Pancreas (tissue), 10 donors: ENCODE results near the gene KCNQ1OT1. TPM values are rescaled to one million over a fixed set of nuclear protein-coding genes. Genes with fewer than 3 reads are reported as not detected.
A peak's percentile ranks its signal among the peaks of the same experiment; 100 is the strongest.

Experiments
- ATAC-seq, 4 donors: fragments of 200-7000 bp; cut with Tn5 transposase; one replicate each; pipeline versions ENCODE4 v1.8.0 to v1.9.1; 2020; ENCODE audit warnings: mild to moderate bottlenecking in 4 of 4, moderate library complexity in 4 of 4
- DNase-seq, 6 donors: peaks; one replicate each; pipeline ENCODE4 v3.0.0-alpha.2; 2020
- FAIRE-seq: peaks from 2 replicates; lab custom pipeline; 2012; peaks lifted over from hg19 to GRCh38; lab: Jason Lieb, UNC
- H3K27ac ChIP-seq, 4 donors: fragments of 200-600 bp; sonication (generic); 1 replicate in 3 of 4; 2 replicates in 1 of 4; pipeline versions ENCODE4 v1.5.0 to v1.8.0; 2020
- H3K27me3 ChIP-seq, 4 donors: fragments of 200-600 bp; one replicate each; pipeline ENCODE4 v1.8.0; 2021
- H3K36me3 ChIP-seq, 3 donors: fragments of 200-600 bp; sonication (generic) in 1 of 3; one replicate each; pipeline versions ENCODE4 v1.5.0 to v1.8.0; 2020 to 2021
- H3K4me1 ChIP-seq, 3 donors: fragments of 200-600 bp; one replicate each; pipeline ENCODE4 v1.8.0; 2021
- H3K4me3 ChIP-seq, 4 donors: fragments of 200-600 bp; sonication (generic) in 2 of 4; one replicate each; pipeline versions ENCODE4 v1.5.0 to v1.8.0; 2020 to 2021
- H3K9me3 ChIP-seq, 4 donors: fragments of 200-600 bp; one replicate each; pipeline ENCODE4 v1.8.0; 2021
- CTCF ChIP-seq, 4 donors: fragments of 200-600 bp; sonication (generic) in 3 of 4; IDR thresholded peaks; one replicate each; pipeline versions ENCODE4 v1.5.0 to v1.8.0; 2021; ENCODE audit warnings: antibody characterized with exemption in 4 of 4
- WGBS, 2 donors: extraction: QIAGEN DNeasy Blood & Tissue Kit; methylation state at CpG; one replicate each; pipeline ENCODE4 v1.1.7; 2013; 5-methylcytosine and 5-hydroxymethylcytosine counted together
- intact Hi-C, 3 donors: fragments of 100-400 bp; cut with DNase I; formaldehyde crosslinking; loops; one replicate each; pipeline versions ENCODE4 v1.11.1 to v1.14.2; 2022
- polyA plus RNA-seq, 2 donors: library from polyadenylated mRNA; stranded (reverse); fragments of 200-250 nt; gene quantifications; one replicate each; pipeline ENCODE4 v1.2.3, GENCODE V29; 2013
- total RNA-seq, 6 donors: library from RNA; stranded (reverse); fragmentation: NEBNext Ultra II Directional in 4 of 6; extraction: Animal tissue kit (Norgen Biotek cat#: 25700) in 4 of 6; gene quantifications; one replicate each; pipeline versions ENCODE4 v1.2.1 to v1.2.4, GENCODE V29; 2021 to 2023
- donor health status: healthy with polysubstance abuse.
- donor health status: DM: no; HTN: no; CAD: no; lungs with moderate emphysema.
- donor health status: DM: no; HTN: no; CAD: no.
- donor health status: control.
- donor health status: control.
- donor health status: Bipolar disorder and iron deficiency.
- donor health status: DM: yes; HTN: yes; CAD: no.
- donor health status: DM: no; HTN: no; CAD: no.
- donor health status: DM: no; HTN: no; CAD: no.
- donor health status: DM: yes; HTN: yes; CAD: no.

Gene KCNQ1OT1
- total and polyA plus RNA-seq, 8 donors: 0.31 to 1.9 (median 1.4) TPM

DNA sequence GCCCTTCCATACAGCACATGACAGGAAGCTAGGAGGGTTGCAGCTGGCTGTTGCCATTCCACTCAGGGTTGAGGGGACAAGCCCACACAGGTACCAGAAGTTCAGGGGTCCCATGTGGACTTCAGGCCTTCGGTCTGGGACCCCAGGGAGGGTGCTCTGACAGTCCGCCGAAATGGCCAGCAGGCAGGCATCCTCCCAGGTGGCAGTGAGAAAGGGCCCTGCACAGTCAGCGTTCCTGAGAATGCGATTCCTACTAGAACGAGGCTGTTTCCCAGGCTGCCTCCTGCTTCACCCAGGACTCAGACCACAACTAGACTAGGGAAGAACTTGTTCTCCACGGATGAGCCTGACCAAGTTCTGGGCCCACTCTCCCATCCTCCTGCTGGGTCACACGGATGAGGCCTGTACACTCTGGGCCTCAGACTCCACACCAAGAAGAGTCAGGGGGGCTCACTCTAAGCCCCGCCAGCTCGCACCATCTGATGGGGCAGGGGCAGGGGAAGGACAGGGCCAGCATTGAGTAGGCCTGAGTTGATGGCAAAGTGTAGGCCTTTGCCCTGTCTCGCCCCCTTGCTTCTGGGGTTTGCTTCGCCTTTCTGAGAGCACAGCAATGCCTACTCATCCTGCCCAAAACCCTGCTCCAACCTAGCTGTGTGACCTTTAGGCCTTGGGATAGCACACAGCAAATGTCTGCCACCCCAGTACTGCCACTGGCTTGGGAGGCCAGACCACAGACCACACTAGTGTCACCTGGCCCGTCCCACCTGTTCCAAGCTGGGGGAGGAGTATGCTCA is 14.0 kb downstream of the KCNQ1OT1 start:
- peak in 2 of 6 donors; percentile 27 to 34 for DNase-seq

GRCh38 chr11:2685051-2685450 is 14.7 kb downstream of the KCNQ1OT1 start:
- Histone ChIP-seq H3K4me3 (no peak overlapping the region), H3K9me3 (no peaks in the 10 kb centered on the region), H3K27ac (no peak overlapping the region), H3K27me3 (no peaks in the 10 kb centered on the region), H3K4me1 (no peaks in the 10 kb centered on the region), H3K36me3 (no peaks in the 10 kb centered on the region)
- 80 to 90% methylated on average over 6 of the region's 6 CpGs for WGBS, 2 donors
- intact Hi-C loops: no loop called here
- no peak for FAIRE-seq
- no peak for ATAC-seq
- no peak for TF ChIP-seq CTCF (IDR thresholded peaks at IDR 0.05)
- peak in 2 of 6 donors; percentile 18 to 37 for DNase-seq

More for the DNA sequence above, 14.0 kb downstream of the KCNQ1OT1 start:
- no peaks in the 10 kb centered on the region for H3K36me3 ChIP-seq
- H3K9me3 ChIP-seq: no peaks in the 10 kb centered on the region
- intact Hi-C loops: no loop called here
- ATAC-seq (no peak), FAIRE-seq (no peak)
- H3K27ac ChIP-seq: no peak overlapping the region
- no peaks in the 10 kb centered on the region for H3K27me3 ChIP-seq
- no peak for TF ChIP-seq CTCF (IDR thresholded peaks at IDR 0.05)
- H3K4me3 ChIP-seq: no peak overlapping the region
- 88 to 91% methylated on average over 13 of the region's 13 CpGs for WGBS, 2 donors
- H3K4me1 ChIP-seq: no peaks in the 10 kb centered on the region

DNA sequence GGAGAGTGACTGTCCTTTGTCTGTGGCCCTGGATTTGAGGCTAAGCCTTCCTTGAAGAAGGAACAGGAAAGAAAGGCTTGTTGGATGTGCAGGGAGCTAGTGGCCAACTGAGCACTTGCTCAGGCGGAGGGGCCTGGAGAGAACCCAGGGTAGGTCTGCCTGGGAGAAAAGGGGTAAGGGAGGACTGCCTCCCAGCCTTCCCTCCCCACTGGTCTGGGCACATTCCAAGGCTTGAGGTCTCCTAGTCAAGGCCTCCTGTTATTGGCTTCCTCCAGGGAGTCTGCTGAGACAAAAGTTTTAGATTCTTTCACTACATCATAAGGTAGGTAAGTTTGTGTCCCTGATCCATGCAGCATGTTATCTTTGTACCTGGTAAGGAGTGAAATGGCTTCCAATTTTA is 15.2 kb downstream of the KCNQ1OT1 start:
- ATAC-seq: no peak
- no peaks in the 10 kb centered on the region for H3K4me1 ChIP-seq

DNA sequence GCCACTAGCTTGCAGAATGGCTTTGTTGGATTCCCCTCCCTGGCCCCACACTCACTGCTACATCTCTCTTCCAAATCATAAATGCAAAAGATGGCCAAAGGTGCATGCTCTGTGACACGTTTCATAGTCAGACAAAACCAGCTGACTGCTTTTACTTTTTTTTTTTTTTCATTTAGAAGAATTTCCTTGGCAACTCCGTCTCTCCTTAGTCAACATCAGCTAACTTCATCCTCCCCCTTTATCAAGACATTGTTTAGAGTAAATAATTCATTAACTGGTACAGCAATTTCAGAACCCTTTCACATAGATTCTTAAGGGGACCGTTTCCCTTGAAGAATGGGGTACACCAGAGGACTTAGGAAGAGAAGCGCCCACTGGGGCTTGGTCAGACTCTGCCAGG is 16.0 kb downstream of the KCNQ1OT1 start:
- FAIRE-seq (no peak), DNase-seq (no peak), ATAC-seq (no peak)
- H3K4me3 ChIP-seq: no peak overlapping the region
- no peaks in the 10 kb centered on the region for H3K36me3 ChIP-seq
- TF ChIP-seq CTCF (IDR thresholded peaks at IDR 0.05): no peak
- WGBS, 2 donors: 72 to 74% methylated on average over 4 of the region's 4 CpGs
- H3K4me1 ChIP-seq: no peaks in the 10 kb centered on the region
- no peaks in the 10 kb centered on the region for H3K9me3 ChIP-seq
- H3K27me3 ChIP-seq: no peaks in the 10 kb centered on the region
- no peak overlapping the region for H3K27ac ChIP-seq
- intact Hi-C loops: no loop called here

More for the DNA sequence above, 15.2 kb downstream of the KCNQ1OT1 start:
- H3K27ac ChIP-seq: no peak overlapping the region
- H3K36me3 ChIP-seq: no peaks in the 10 kb centered on the region
- H3K4me3 ChIP-seq: no peak overlapping the region
- 83 to 100% methylated on average over 1 of the region's 1 CpG for WGBS, 2 donors
- no peaks in the 10 kb centered on the region for H3K27me3 ChIP-seq
- no peaks in the 10 kb centered on the region for H3K9me3 ChIP-seq
- DNase-seq: peak in 1 of 6 donors; percentile 18
- no peak for FAIRE-seq
- no peak for TF ChIP-seq CTCF (IDR thresholded peaks at IDR 0.05)
- intact Hi-C loops: no loop called here
